ENCODE data around the gene TSHR. TPM values are rescaled to one million over a fixed set of nuclear protein-coding genes. Genes with fewer than 3 reads are reported as not detected.
"Not testable (repeated sequence)": the region's sequence is repeated elsewhere in the genome, so short reads cannot be mapped to it uniquely, and the experiment has no call there.

Gene TSHR
- total and polyA plus RNA-seq, 7 donors, result 0.47 to 0.60 TPM; not detected in 5

- Histone ChIP-seq H3K4me3 (no peak overlapping the region), H3K36me3 (no peaks in the 10 kb centered on the region), H3K4me1 (no peaks in the 10 kb centered on the region), H3K27ac (no peak overlapping the region), H3K9me3 (no peaks in the 10 kb centered on the region), H3K27me3 (no peaks in the 10 kb centered on the region)
- WGBS, 2 donors, result 92 to 95% methylated on average over 3 of the region's 3 CpGs
- intact Hi-C loops (cut with DNase I), result no loop called here
- no peak for TF ChIP-seq POLR2AphosphoS5 (IDR thresholded peaks at IDR 0.05)
- TF ChIP-seq EP300 (IDR thresholded peaks at IDR 0.05), result no peak
- TF ChIP-seq POLR2A (IDR thresholded peaks at IDR 0.05), result no peak
- TF ChIP-seq CTCF (IDR thresholded peaks at IDR 0.05), result no peak
- no peak for DNase-seq
Observed at GRCh38 chr14:81006266-81006665, 50.8 kb downstream of the TSHR start.

GRCh38 chr14:81007131-81007530, 51.7 kb downstream of the TSHR start:
- 79 to 81% methylated on average over 1 of the region's 1 CpG for WGBS, 2 donors
- DNase-seq, result no peak
- H3K4me1 ChIP-seq, result no peaks in the 10 kb centered on the region
- no peak overlapping the region for H3K27ac ChIP-seq
- no peaks in the 10 kb centered on the region for H3K27me3 ChIP-seq
- no peaks in the 10 kb centered on the region for H3K36me3 ChIP-seq
- H3K9me3 ChIP-seq, result no peaks in the 10 kb centered on the region
- intact Hi-C loops (cut with DNase I), result no loop called here
- TF ChIP-seq EP300 (IDR thresholded peaks at IDR 0.05) (no peak), POLR2AphosphoS5 (IDR thresholded peaks at IDR 0.05) (no peak), CTCF (IDR thresholded peaks at IDR 0.05) (no peak)
- H3K4me3 ChIP-seq, result no peak overlapping the region

DNA sequence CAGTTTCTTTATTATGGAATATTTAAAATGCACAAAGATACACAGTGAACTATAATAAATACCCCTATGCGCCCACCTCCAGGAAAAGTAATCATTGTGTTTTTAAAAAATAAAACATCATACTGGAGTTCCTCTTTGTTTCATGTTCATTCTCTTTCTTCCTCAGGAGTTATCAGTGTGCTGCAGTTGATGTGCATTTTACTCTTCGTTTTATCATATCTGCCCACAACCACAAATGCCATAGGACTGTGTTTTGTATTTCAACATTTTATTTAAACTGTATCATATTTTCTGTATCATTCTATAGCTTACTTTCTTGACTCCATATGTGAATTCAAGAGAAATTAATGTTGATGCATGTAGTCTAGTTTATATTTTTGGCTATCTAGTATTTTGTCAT, 53.9 kb downstream of the TSHR start:
- no peaks in the 10 kb centered on the region for H3K9me3 ChIP-seq
- H3K36me3 ChIP-seq, result no peaks in the 10 kb centered on the region
- WGBS, 2 donors, result 71 to 76% methylated on average over 2 of the region's 2 CpGs
- no peak for DNase-seq
- H3K27me3 ChIP-seq, result no peaks in the 10 kb centered on the region
- intact Hi-C loops (cut with DNase I), result no loop called here
- no peak overlapping the region for H3K27ac ChIP-seq
- H3K4me3 ChIP-seq, result no peak overlapping the region
- H3K4me1 ChIP-seq, result no peaks in the 10 kb centered on the region
- TF ChIP-seq EP300 (IDR thresholded peaks at IDR 0.05), result no peak
- no peak for TF ChIP-seq CTCF (IDR thresholded peaks at IDR 0.05)
- TF ChIP-seq POLR2A (IDR thresholded peaks at IDR 0.05), result no peak
- TF ChIP-seq POLR2AphosphoS5 (IDR thresholded peaks at IDR 0.05), result no peak

GRCh38 chr14:81018251-81018650, 62.8 kb downstream of the TSHR start:
- DNase-seq, result no peak
- Histone ChIP-seq H3K27me3 (no peaks in the 10 kb centered on the region), H3K9me3 (no peaks in the 10 kb centered on the region), H3K4me1 (no peaks in the 10 kb centered on the region), H3K4me3 (no peak overlapping the region), H3K27ac (no peak overlapping the region), H3K36me3 (no peaks in the 10 kb centered on the region)
- intact Hi-C loops (cut with DNase I), result no loop called here
- 69% methylated on average over 3 of the region's 3 CpGs for WGBS, 2 donors
- TF ChIP-seq POLR2A (IDR thresholded peaks at IDR 0.05) (no peak), POLR2AphosphoS5 (IDR thresholded peaks at IDR 0.05) (no peak), EP300 (IDR thresholded peaks at IDR 0.05) (no peak), CTCF (IDR thresholded peaks at IDR 0.05) (no peak)

GRCh38 chr14:81018684-81019083, 63.3 kb downstream of the TSHR start:
- WGBS, 2 donors, result 64 to 67% methylated on average over 1 of the region's 1 CpG
- intact Hi-C loops (cut with DNase I), result no loop called here
- no peak overlapping the region for H3K4me3 ChIP-seq

GRCh38 chr14:81019113-81019512, 63.7 kb downstream of the TSHR start:
- H3K27me3 ChIP-seq; H3K9me3 ChIP-seq; H3K27ac ChIP-seq; H3K36me3 ChIP-seq; H3K4me3 ChIP-seq; intact Hi-C loops (cut with DNase I); DNase-seq; H3K4me1 ChIP-seq: not testable (repeated sequence)
- WGBS, 2 donors, result 97 to 98% methylated on average over 2 of the region's 2 CpGs

More at GRCh38 chr14:81018684-81019083, 63.3 kb downstream of the TSHR start:
- Histone ChIP-seq H3K27me3 (no peaks in the 10 kb centered on the region), H3K27ac (no peak overlapping the region), H3K36me3 (no peaks in the 10 kb centered on the region), H3K4me1 (no peaks in the 10 kb centered on the region), H3K9me3 (no peaks in the 10 kb centered on the region)
- DNase-seq, result no peak
- TF ChIP-seq EP300 (IDR thresholded peaks at IDR 0.05), result no peak
- TF ChIP-seq CTCF (IDR thresholded peaks at IDR 0.05), result no peak
- no peak for TF ChIP-seq POLR2AphosphoS5 (IDR thresholded peaks at IDR 0.05)
- TF ChIP-seq POLR2A (IDR thresholded peaks at IDR 0.05), result no peak

All from sigmoid colon (tissue), 7 donors.